ENCODE measurements around the gene ADH7.
"Not testable (repeated sequence)": the region's sequence is repeated elsewhere in the genome, so short reads cannot be mapped to it uniquely, and the experiment has no call there.

The ADH7 gene

GRCh38 chr4:99377341-99377740, 57.8 kb downstream of the ADH7 start:
- DNase-seq, result not testable (repeated sequence)

DNA sequence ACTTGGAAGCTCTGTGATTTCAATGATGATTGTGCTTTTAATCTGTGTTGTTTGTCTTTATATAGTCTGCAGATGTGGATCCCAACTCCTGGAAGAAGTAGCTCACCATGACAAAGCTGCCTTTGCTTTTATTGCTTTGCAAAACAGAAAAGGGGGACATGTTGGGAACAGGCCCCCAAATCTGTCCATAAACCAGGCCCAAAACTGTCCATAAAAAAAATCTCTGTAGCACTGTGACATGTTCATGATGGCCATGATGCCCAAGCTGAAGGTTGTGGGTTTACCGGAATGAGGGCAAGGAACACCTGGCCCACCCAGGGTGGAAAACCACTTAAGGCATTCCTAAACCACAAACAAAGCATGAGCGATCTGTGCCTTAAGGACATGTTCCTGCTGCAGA, 62.7 kb downstream of the ADH7 start:
- not testable (repeated sequence) for DNase-seq

DNA sequence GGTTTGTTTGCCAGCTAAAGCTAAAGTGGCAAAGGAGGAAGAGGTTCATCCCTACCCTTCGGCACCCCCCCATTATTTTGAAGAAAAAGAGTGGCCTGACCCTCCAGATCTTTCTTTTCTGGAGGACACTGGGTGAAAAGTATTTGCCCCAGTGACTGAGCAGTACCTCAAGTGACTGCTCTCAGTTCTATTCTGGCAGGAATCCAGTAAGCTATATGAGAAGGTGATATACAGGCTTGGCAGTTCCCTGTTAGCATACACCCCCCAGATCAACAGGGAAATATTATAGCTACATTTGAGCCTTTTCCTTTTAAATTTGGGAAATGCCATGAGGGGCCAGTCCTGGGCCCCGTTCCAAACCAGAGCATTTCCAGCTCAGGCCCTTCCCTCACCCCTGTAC, 67.3 kb downstream of the ADH7 start:
- peak; percentile 30 for DNase-seq

GRCh38 chr4:99366491-99366890, 68.7 kb downstream of the ADH7 start:
- DNase-seq, result no peak

DNA sequence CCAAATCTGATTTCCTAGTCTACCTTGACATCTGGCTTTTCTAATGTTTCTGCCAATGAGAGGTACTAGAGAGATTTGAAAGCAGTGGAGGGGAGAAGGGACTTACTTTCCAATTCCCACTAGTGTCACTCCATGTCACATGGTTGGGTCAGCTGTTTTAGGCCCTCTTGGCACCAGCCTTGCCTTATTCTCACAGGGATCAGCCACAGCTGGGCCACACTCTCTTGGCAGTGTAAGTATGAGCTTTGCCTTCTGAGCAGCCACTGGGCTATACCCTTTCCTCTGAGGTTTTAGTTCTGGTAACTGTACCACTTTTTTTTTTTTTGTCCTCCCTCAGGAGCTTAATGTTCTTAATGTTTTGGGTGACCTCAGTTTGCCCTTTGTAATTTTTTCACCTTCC, 72.4 kb downstream of the ADH7 start:
- DNase-seq, result no peak
